Heart right ventricle (tissue), 16 donors: ENCODE data around the gene CRACR2A. TPM values are rescaled to one million over a fixed set of nuclear protein-coding genes. Genes with fewer than 3 reads are reported as not detected.

ENCODE experiments used
- ATAC-seq, 8 donors: fragments of 200-7000 bp; cut with Tn5 transposase; one replicate each; pipeline ENCODE4 v1.9.1; 2020; ENCODE audit warnings: mild to moderate bottlenecking in 8 of 8, moderate library complexity in 8 of 8, moderate number of reproducible peaks in 1 of 8
- DNase-seq, 2 donors: peaks; one replicate each; pipeline ENCODE4 v3.0.0-alpha.2; 2020
- H3K27ac ChIP-seq, 10 donors: fragments of 200-600 bp; sonication (generic) in 2 of 10; one replicate each; pipeline versions ENCODE4 v1.5.0 to v1.8.0; 2020 to 2022; ENCODE audit warnings: mild to moderate bottlenecking in 3 of 10
- H3K27me3 ChIP-seq, 7 donors: fragments of 200-600 bp; one replicate each; pipeline ENCODE4 v1.8.0; 2021 to 2022; ENCODE audit warnings: mild to moderate bottlenecking in 2 of 7
- H3K36me3 ChIP-seq, 9 donors: fragments of 200-600 bp; sonication (generic) in 1 of 9; one replicate each; pipeline versions ENCODE4 v1.5.0 to v1.8.0; 2020 to 2022; ENCODE audit warnings: mild to moderate bottlenecking in 2 of 9
- H3K4me1 ChIP-seq, 9 donors: fragments of 200-600 bp; sonication (generic) in 1 of 9; one replicate each; pipeline versions ENCODE4 v1.5.0 to v1.8.0; 2020 to 2022; ENCODE audit warnings: mild to moderate bottlenecking in 4 of 9
- H3K4me3 ChIP-seq, 10 donors: fragments of 200-600 bp; sonication (generic) in 2 of 10; one replicate each; pipeline versions ENCODE4 v1.5.0 to v1.8.0; 2020 to 2022; ENCODE audit warnings: mild to moderate bottlenecking in 7 of 10, moderate library complexity in 2 of 10
- H3K9me3 ChIP-seq, 11 donors: fragments of 200-600 bp in 10 of 11; sonication (generic) in 2 of 11; one replicate each; pipeline versions ENCODE4 v1.5.0 to v1.8.0; 2013 to 2022; ENCODE audit warnings: mild to moderate bottlenecking in 2 of 11, control low read depth in 1 of 11, moderate library complexity in 1 of 11
- WGBS, 2 donors: extraction: QIAGEN DNeasy Blood & Tissue Kit; methylation state at CpG; one replicate each; pipeline ENCODE4 v1.1.7; 2013; ENCODE audit warnings: inconsistent platforms in 1 of 2; 5-methylcytosine and 5-hydroxymethylcytosine counted together
- intact Hi-C, 10 donors: fragments of 100-400 bp; cut with DNase I; formaldehyde crosslinking; loops; one replicate each; pipeline versions ENCODE4 v1.11.1 to v1.14.2; 2022
- polyA plus RNA-seq, 2 donors: library from polyadenylated mRNA; stranded (reverse); fragments of 200-250 nt; gene quantifications; one replicate each; pipeline ENCODE4 v1.2.3, GENCODE V29; 2013
- total RNA-seq, 10 donors: library from RNA; stranded (reverse); fragmentation: NEBNext Ultra II Directional in 3 of 10; extraction: Animal tissue kit (Norgen Biotek cat#: 25700) in 3 of 10; gene quantifications; one replicate each; pipeline versions ENCODE4 v1.2.1 to v1.2.4, GENCODE V29; 2021 to 2023
- TF ChIP-seq, protein P1 (sequence below), 9 donors: fragments of 200-600 bp; sonication (generic) in 2 of 9; IDR thresholded peaks; one replicate each; pipeline versions ENCODE4 v1.5.0 to v1.8.0; 2021 to 2022; ENCODE audit warnings: antibody characterized with exemption in 9 of 9, mild to moderate bottlenecking in 5 of 9, moderate library complexity in 1 of 9
- donor health status: Arrhythmogenic right ventricular cardiomyopathy.
- donor health status: ischemic (EF 13 %, LVEDD 7.1; RV severe dilation, severe dysfunction).
- donor health status: healthy with polysubstance abuse.
- donor health status: DM: no; HTN: yes; CAD: no.
- donor health status: DM: no; HTN: no; CAD: no.
- donor health status: ischemic (EF 25% LVEDD 6.9; RV normal size, moderate dysfunction).
- donor health status: ischemic (EF 25% LVEDD 5.7; RV mildly dilated, moderate dysfunction).
- donor health status: healthy.
- donor health status: DM: yes; HTN: yes; CAD: no.
- donor health status: Ischemic cardiomyopathy.
- donor health status: ischemic (EF 35%, LVEDD 5.7; RV mildly dilated, moderate dysfunction).
- donor health status: nonischemic (EF 11% LVEDD 7.7; RV severe dilation, severe dysfunction).
- donor health status: DM: yes; HTN: yes; CAD: no.
- donor health status: PGD.
- donor health status: ischemic (EF 29% LVEDD 5.4; RV normal size, mild dysfunction).
- donor health status: nonischemic (EF 23%, LVEDD 6.1; RV moderate dilation, normal function).

Gene CRACR2A
- total and polyA plus RNA-seq, 12 donors = 0.64 to 10.4 (median 4.6) TPM

GRCh38 chr12:3633396-3633795 lies 119.5 kb downstream of the CRACR2A start:
- Histone ChIP-seq H3K27me3 (no peaks in the 10 kb centered on the region), H3K4me3 (no peak overlapping the region), H3K27ac (no peak overlapping the region), H3K36me3 (peaks cover 0 to 29% (median 0%) of the 10 kb centered on the region in 9 donors), H3K4me1 (peaks cover 0 to 8% (median 0%) of the 10 kb centered on the region in 9 donors), H3K9me3 (no peaks in the 10 kb centered on the region)
- TF ChIP-seq, protein P1, sequence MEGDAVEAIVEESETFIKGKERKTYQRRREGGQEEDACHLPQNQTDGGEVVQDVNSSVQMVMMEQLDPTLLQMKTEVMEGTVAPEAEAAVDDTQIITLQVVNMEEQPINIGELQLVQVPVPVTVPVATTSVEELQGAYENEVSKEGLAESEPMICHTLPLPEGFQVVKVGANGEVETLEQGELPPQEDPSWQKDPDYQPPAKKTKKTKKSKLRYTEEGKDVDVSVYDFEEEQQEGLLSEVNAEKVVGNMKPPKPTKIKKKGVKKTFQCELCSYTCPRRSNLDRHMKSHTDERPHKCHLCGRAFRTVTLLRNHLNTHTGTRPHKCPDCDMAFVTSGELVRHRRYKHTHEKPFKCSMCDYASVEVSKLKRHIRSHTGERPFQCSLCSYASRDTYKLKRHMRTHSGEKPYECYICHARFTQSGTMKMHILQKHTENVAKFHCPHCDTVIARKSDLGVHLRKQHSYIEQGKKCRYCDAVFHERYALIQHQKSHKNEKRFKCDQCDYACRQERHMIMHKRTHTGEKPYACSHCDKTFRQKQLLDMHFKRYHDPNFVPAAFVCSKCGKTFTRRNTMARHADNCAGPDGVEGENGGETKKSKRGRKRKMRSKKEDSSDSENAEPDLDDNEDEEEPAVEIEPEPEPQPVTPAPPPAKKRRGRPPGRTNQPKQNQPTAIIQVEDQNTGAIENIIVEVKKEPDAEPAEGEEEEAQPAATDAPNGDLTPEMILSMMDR (IDR thresholded peaks at IDR 0.05) = no peak
- intact Hi-C loops = no loop called here
- 95 to 98% methylated on average over 9 of the region's 9 CpGs for WGBS, 2 donors
- DNase-seq = no peak
- ATAC-seq = no peak

DNA sequence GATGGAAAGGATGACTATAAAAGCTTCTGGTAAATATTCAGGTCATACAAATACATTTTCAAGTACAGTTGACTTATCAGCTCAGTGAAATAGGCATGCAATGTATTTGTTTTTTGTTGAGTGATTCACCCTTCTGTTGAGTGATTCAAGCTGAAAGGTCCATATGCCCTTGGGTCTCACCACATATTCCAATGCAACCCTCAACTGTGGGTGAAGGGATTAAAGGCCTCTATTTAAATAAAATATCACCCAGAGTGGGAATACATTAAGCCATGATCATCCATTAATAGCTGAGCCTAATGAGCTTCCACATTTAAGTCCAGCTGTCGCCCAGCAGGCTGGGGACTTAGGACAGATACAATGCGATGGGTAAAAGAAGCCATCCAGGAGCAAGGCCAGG lies 120.2 kb downstream of the CRACR2A start:
- WGBS, 2 donors = 84 to 91% methylated on average over 2 of the region's 2 CpGs
- H3K27me3 ChIP-seq = no peaks in the 10 kb centered on the region
- H3K4me3 ChIP-seq = no peak overlapping the region
- no peak for ATAC-seq
- no peak for DNase-seq
- no peaks in the 10 kb centered on the region for H3K9me3 ChIP-seq
- H3K27ac ChIP-seq = no peak overlapping the region
- TF ChIP-seq, protein P1 (IDR thresholded peaks at IDR 0.05) = no peak
- H3K36me3 ChIP-seq = peaks cover 0 to 23% (median 0%) of the 10 kb centered on the region in 9 donors
- peaks cover 0 to 8% (median 0%) of the 10 kb centered on the region in 9 donors for H3K4me1 ChIP-seq
- intact Hi-C loops = no loop called here

GRCh38 chr12:3632256-3632655 lies 120.7 kb downstream of the CRACR2A start:
- intact Hi-C loops = no loop called here
- DNase-seq (no peak), ATAC-seq (no peak)
- H3K36me3 ChIP-seq = peaks cover 0 to 24% (median 0%) of the 10 kb centered on the region in 9 donors
- TF ChIP-seq, protein P1 (IDR thresholded peaks at IDR 0.05) = no peak
- peaks cover 0 to 8% (median 0%) of the 10 kb centered on the region in 9 donors for H3K4me1 ChIP-seq
- 97 to 98% methylated on average over 1 of the region's 1 CpG for WGBS, 2 donors
- no peaks in the 10 kb centered on the region for H3K27me3 ChIP-seq
- no peak overlapping the region for H3K4me3 ChIP-seq
- no peaks in the 10 kb centered on the region for H3K9me3 ChIP-seq
- H3K27ac ChIP-seq = no peak overlapping the region

DNA sequence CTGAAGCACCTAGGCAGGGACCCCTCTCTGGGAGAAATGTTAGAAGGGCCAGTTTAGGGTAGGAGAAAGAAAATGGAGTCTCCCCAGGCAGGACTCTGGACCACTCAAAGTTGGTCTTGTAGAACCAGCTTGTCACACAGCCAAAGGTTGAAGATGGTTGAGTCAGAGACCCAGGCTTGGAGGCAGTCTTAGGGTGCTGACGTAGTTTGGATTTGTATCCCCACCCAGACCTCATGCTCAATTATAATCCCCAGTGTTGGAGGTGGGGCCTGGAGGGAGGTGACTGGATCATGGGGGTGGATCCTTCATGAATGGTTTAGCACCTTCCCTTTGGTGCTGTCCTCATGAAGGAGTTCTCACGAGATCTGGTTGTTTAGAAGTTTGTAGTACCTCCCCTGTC lies 121.2 kb downstream of the CRACR2A start:
- no peak overlapping the region for H3K4me3 ChIP-seq
- no peak overlapping the region for H3K27ac ChIP-seq
- no peak for DNase-seq
- no peak for ATAC-seq
- peaks cover 0 to 8% (median 0%) of the 10 kb centered on the region in 9 donors for H3K4me1 ChIP-seq
- 89 to 100% methylated on average over 2 of the region's 2 CpGs for WGBS, 2 donors
- TF ChIP-seq, protein P1 (IDR thresholded peaks at IDR 0.05) = no peak
- peaks cover 0 to 24% (median 0%) of the 10 kb centered on the region in 9 donors for H3K36me3 ChIP-seq
- no peaks in the 10 kb centered on the region for H3K9me3 ChIP-seq
- no peaks in the 10 kb centered on the region for H3K27me3 ChIP-seq
- intact Hi-C loops = no loop called here
